ENCODE data around the gene PKN1. TPM values are rescaled to one million over a fixed set of nuclear protein-coding genes. Genes with fewer than 3 reads are reported as not detected.
A peak's percentile ranks its signal among the peaks of the same experiment; 100 is the strongest.

Gene PKN1
- total and polyA plus RNA-seq, 2 of the 13 experiments (the other 11 are each of a cell fraction or from before 2014, with no cell fraction given) = 45.7 to 54.5 TPM

DNA sequence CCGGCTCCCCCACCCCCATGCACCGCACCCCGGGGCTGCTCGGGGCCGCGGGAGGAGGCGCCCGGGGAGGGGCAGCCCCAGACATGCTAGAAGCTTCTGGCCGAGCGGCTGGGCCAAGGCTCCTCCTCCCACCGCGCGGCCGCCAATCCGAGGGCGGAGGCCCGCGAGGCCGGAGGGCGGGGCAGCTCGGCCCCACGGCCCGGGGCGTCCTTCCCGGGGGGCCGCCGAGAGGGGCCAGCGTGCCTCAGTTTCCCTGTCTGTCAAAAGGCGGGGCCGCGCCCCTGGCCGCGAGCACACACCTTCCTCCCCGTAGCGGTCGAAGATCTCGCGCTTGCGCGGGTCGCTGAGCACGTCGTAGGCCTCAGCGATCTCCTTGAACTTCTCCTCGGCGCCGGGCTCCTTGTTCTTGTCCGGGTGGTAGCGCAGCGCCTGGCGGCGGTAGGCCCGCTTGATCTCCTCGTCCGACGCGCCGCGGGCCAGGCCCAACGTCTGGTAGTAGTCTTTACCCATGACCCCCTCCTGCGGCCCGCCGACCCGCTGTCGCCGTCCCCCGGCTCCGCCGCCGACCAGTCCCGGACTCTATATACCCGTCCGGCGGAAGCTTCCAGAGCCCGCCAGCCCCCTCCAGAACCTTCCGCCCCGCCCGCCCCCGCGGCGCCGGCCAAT, 84.9 kb downstream of the PKN1 start, which contains the start of gene DNAJB1 (continued):
- TF ChIP-seq, protein P1, sequence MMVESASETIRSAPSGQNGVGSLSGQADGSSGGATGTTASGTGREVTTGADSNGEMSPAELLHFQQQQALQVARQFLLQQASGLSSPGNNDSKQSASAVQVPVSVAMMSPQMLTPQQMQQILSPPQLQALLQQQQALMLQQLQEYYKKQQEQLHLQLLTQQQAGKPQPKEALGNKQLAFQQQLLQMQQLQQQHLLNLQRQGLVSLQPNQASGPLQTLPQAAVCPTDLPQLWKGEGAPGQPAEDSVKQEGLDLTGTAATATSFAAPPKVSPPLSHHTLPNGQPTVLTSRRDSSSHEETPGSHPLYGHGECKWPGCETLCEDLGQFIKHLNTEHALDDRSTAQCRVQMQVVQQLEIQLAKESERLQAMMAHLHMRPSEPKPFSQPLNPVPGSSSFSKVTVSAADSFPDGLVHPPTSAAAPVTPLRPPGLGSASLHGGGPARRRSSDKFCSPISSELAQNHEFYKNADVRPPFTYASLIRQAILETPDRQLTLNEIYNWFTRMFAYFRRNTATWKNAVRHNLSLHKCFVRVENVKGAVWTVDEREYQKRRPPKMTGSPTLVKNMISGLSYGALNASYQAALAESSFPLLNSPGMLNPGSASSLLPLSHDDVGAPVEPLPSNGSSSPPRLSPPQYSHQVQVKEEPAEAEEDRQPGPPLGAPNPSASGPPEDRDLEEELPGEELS (CRISPR knock-in tag; IDR thresholded peaks at IDR 0.05) = peak; percentile 46
- TF ChIP-seq ZNF264 (CRISPR knock-in tag; IDR thresholded peaks at IDR 0.05) = 0 out of 2 replicates have a peak, but pooled peaks have one; percentile 22
- TF ChIP-seq ISL2 (CRISPR knock-in tag; IDR thresholded peaks at IDR 0.05) = peak; percentile 61
- no peak for TF ChIP-seq SNRNP70 (IDR thresholded peaks at IDR 0.05; ENCODE audit: low read depth, low read length)
- TF ChIP-seq ZNF138 (CRISPR knock-in tag; IDR thresholded peaks at IDR 0.05; ENCODE audit: low read depth) = peak; percentile 88; the same call in 1 of the 2 replicates
- no peak for TF ChIP-seq ZFP90 (CRISPR knock-in tag; IDR thresholded peaks at IDR 0.05; ENCODE audit: borderline replicate concordance)
- TF ChIP-seq, protein P2, sequence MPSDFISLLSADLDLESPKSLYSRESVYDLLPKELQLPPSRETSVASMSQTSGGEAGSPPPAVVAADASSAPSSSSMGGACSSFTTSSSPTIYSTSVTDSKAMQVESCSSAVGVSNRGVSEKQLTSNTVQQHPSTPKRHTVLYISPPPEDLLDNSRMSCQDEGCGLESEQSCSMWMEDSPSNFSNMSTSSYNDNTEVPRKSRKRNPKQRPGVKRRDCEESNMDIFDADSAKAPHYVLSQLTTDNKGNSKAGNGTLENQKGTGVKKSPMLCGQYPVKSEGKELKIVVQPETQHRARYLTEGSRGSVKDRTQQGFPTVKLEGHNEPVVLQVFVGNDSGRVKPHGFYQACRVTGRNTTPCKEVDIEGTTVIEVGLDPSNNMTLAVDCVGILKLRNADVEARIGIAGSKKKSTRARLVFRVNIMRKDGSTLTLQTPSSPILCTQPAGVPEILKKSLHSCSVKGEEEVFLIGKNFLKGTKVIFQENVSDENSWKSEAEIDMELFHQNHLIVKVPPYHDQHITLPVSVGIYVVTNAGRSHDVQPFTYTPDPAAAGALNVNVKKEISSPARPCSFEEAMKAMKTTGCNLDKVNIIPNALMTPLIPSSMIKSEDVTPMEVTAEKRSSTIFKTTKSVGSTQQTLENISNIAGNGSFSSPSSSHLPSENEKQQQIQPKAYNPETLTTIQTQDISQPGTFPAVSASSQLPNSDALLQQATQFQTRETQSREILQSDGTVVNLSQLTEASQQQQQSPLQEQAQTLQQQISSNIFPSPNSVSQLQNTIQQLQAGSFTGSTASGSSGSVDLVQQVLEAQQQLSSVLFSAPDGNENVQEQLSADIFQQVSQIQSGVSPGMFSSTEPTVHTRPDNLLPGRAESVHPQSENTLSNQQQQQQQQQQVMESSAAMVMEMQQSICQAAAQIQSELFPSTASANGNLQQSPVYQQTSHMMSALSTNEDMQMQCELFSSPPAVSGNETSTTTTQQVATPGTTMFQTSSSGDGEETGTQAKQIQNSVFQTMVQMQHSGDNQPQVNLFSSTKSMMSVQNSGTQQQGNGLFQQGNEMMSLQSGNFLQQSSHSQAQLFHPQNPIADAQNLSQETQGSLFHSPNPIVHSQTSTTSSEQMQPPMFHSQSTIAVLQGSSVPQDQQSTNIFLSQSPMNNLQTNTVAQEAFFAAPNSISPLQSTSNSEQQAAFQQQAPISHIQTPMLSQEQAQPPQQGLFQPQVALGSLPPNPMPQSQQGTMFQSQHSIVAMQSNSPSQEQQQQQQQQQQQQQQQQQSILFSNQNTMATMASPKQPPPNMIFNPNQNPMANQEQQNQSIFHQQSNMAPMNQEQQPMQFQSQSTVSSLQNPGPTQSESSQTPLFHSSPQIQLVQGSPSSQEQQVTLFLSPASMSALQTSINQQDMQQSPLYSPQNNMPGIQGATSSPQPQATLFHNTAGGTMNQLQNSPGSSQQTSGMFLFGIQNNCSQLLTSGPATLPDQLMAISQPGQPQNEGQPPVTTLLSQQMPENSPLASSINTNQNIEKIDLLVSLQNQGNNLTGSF (CRISPR knock-in tag; IDR thresholded peaks at IDR 0.05) = 0 out of 2 replicates have a peak, but pooled peaks have one; percentile 38
- peak; percentile 88 for TF ChIP-seq ZNF816 (CRISPR knock-in tag; IDR thresholded peaks at IDR 0.05; ENCODE audit: borderline replicate concordance)
- peak; percentile 62; the same call in 1 of the 2 replicates for TF ChIP-seq ZNF510 (CRISPR knock-in tag; IDR thresholded peaks at IDR 0.05; ENCODE audit: low read depth)
- no peak for TF ChIP-seq HMG20A (CRISPR knock-in tag; IDR thresholded peaks at IDR 0.05; ENCODE audit: borderline replicate concordance)
- no peak for TF ChIP-seq ZBTB20 (CRISPR knock-in tag; IDR thresholded peaks at IDR 0.05; ENCODE audit: borderline replicate concordance, low read depth)
- TF ChIP-seq, protein P3, sequence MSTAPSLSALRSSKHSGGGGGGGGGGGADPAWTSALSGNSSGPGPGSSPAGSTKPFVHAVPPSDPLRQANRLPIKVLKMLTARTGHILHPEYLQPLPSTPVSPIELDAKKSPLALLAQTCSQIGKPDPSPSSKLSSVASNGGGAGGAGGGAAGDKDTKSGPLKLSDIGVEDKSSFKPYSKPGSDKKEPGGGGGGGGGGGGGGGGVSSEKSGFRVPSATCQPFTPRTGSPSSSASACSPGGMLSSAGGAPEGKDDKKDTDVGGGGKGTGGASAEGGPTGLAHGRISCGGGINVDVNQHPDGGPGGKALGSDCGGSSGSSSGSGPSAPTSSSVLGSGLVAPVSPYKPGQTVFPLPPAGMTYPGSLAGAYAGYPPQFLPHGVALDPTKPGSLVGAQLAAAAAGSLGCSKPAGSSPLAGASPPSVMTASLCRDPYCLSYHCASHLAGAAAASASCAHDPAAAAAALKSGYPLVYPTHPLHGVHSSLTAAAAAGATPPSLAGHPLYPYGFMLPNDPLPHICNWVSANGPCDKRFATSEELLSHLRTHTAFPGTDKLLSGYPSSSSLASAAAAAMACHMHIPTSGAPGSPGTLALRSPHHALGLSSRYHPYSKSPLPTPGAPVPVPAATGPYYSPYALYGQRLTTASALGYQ (CRISPR knock-in tag; IDR thresholded peaks at IDR 0.05) = peak; percentile 46; the same call in 1 of the 2 replicates
- TF ChIP-seq, protein P4, sequence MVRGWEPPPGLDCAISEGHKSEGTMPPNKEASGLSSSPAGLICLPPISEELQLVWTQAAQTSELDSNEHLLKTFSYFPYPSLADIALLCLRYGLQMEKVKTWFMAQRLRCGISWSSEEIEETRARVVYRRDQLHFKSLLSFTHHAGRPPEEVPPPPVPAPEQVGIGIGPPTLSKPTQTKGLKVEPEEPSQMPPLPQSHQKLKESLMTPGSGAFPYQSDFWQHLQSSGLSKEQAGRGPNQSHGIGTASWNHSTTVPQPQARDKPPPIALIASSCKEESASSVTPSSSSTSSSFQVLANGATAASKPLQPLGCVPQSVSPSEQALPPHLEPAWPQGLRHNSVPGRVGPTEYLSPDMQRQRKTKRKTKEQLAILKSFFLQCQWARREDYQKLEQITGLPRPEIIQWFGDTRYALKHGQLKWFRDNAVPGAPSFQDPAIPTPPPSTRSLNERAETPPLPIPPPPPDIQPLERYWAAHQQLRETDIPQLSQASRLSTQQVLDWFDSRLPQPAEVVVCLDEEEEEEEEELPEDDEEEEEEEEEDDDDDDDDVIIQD (CRISPR knock-in tag; IDR thresholded peaks at IDR 0.05; ENCODE audit: low read depth) = peak; percentile 4; the same call in 1 of the 2 replicates
- TF ChIP-seq, protein P5, sequence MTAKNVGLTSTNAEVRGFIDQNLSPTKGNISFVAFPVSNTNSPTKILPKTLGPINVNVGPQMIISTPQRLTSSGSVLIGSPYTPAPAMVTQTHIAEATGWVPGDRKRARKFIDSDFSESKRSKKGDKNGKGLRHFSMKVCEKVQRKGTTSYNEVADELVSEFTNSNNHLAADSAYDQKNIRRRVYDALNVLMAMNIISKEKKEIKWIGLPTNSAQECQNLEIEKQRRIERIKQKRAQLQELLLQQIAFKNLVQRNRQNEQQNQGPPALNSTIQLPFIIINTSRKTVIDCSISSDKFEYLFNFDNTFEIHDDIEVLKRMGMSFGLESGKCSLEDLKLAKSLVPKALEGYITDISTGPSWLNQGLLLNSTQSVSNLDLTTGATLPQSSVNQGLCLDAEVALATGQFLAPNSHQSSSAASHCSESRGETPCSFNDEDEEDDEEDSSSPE (CRISPR knock-in tag; IDR thresholded peaks at IDR 0.05) = peak; percentile 14
- TF ChIP-seq, protein P6, sequence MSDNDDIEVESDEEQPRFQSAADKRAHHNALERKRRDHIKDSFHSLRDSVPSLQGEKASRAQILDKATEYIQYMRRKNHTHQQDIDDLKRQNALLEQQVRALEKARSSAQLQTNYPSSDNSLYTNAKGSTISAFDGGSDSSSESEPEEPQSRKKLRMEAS (IDR thresholded peaks at IDR 0.05) = no peak
- TF ChIP-seq BORCS8-MEF2B (CRISPR knock-in tag; IDR thresholded peaks at IDR 0.05) = peak; percentile 48; the same call in 1 of the 2 replicates

Data from HepG2 (cell line).